Adrenal gland (tissue), 12 donors: Measurements from ENCODE around the gene VKORC1. TPM values are rescaled to one million over a fixed set of nuclear protein-coding genes. Genes with fewer than 3 reads are reported as not detected.

Experiments
- DNase-seq, 7 donors: peaks; one replicate each; pipeline ENCODE4 v3.0.0-alpha.2; 2019 to 2020
- H3K27ac ChIP-seq, 5 donors: fragments of 200-600 bp; sonication (generic) in 4 of 5; 1 replicate in 3 of 5; 2 replicates in 2 of 5; pipeline versions ENCODE4 v1.5.1 to v1.8.0; 2016 to 2020; ENCODE audit warnings: mild to moderate bottlenecking in 1 of 5
- H3K27me3 ChIP-seq: fragments of 200-600 bp; 2 replicates; pipeline ENCODE4 v1.8.0; 2021
- H3K36me3 ChIP-seq, 2 donors: fragments of 200-600 bp; replicated peaks in 1 of 2; 1 replicate in 1 of 2; 2 replicates in 1 of 2; pipeline versions ENCODE4 v1.5.1 to v1.8.0; 2018 to 2022
- H3K4me1 ChIP-seq, 2 donors: fragments of 200-600 bp; replicated peaks in 1 of 2; 1 replicate in 1 of 2; 2 replicates in 1 of 2; pipeline versions ENCODE4 v1.5.1 to v1.8.0; 2018 to 2021
- H3K4me3 ChIP-seq, 4 donors: fragments of 200-600 bp; sonication (generic) in 3 of 4; one replicate each; pipeline ENCODE4 v1.5.1; 2016 to 2018
- H3K9me3 ChIP-seq, 3 donors: fragments of 200-600 bp; sonication (generic) in 1 of 3; replicated peaks in 1 of 3; 1 replicate in 2 of 3; 2 replicates in 1 of 3; pipeline versions ENCODE4 v1.5.1 to v1.8.0; 2016 to 2021
- POLR2A ChIP-seq, 2 donors: fragments of 450-650 bp; IDR thresholded peaks; one replicate each; pipeline ENCODE4 v1.6.1; 2017; ENCODE audit warnings: antibody characterized with exemption in 2 of 2, mild to moderate bottlenecking in 2 of 2, moderate library complexity in 1 of 2
- WGBS, 4 donors: extraction: QIAGEN DNeasy Blood & Tissue Kit in 2 of 4; methylation state at CpG; one replicate each; pipeline versions ENCODE4 v1.1.5 to v1.1.7; 2013 to 2017; 5-methylcytosine and 5-hydroxymethylcytosine counted together
- intact Hi-C, 2 donors: fragments of 100-400 bp; cut with DNase I; formaldehyde crosslinking; loops; one replicate each; pipeline versions ENCODE4 v1.14.1 to v1.15.0; 2022 to 2023
- polyA plus RNA-seq, 3 donors: library from polyadenylated mRNA; stranded (reverse); fragments of 200-250 nt in 2 of 3; fragments of 350-450 nt in 1 of 3; fragmentation: Illumina TruSeq in 1 of 3; extraction: RNeasy Lipid Tissue Mini Kit (QIAGEN cat#74804) in 1 of 3; gene quantifications; one replicate each; pipeline ENCODE4 v1.2.3, GENCODE V29; 2013 to 2014
- total RNA-seq, 9 donors: library from RNA; depleted of rRNA in 4 of 9; stranded (reverse); fragments of >200 nt in 4 of 9; fragments of 120-200 nt in 1 of 9; fragmentation: NEBNext Ultra II Directional in 1 of 9; extraction: Animal tissue kit (Norgen Biotek cat#: 25700) in 1 of 9; gene quantifications; one replicate each; pipeline versions ENCODE4 v1.1.0 to v1.2.4, GENCODE V29; 2013 to 2023
- TF ChIP-seq, protein P1 (sequence below), 6 experiments: fragments of 450-650 bp in 4 of 6; fragments of 200-600 bp in 2 of 6; sonication (generic) in 1 of 6; IDR thresholded peaks; 1 replicate in 5 of 6; 2 replicates in 1 of 6; pipeline versions ENCODE4 v1.5.1 to v1.8.0; 2016 to 2021; ENCODE audit warnings: antibody characterized with exemption in 6 of 6, mild to moderate bottlenecking in 2 of 6, moderate library complexity in 1 of 6
- donor health status: healthy with polysubstance abuse.
- donor health status: Bipolar disorder and iron deficiency.
- donor health status: DM: yes; HTN: yes; CAD: no.
- donor health status: DM: no; HTN: no; CAD: no.
- donor health status: DM: no; HTN: no; CAD: no.
- donor health status: DM: yes; HTN: yes; CAD: no.

VKORC1 gene
- total and polyA plus RNA-seq, 12 donors, result 38.6 to 267 (median 120) TPM

DNA sequence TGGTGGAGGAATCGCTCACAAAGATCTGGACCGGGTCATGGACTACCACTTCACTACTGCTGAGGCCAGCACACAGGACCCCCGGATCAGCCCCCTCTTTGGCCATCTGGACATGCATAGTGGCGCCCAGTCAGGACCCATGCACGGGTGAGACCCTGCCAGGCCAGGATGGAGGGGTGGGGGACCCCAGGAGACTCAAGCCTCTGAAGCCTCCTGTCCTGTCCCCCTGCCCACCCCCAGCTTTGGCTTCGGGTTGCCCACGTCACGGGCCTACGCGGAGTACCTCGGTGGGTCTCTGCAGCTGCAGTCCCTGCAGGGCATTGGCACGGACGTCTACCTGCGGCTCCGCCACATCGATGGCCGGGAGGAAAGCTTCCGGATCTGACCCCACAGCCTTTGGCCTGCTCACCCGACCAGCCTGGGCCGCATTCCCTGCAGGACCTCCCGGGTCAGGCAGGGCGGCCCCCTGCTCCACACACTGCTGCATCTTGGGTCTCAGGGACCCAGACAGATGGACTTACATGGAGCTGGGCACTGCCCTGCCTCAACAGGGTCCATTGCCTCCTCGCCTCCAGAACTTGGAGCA is 17.4 kb upstream of the VKORC1 start:
- 94 to 100% (median 95%) methylated on average over 3 to 23 of the region's 23 CpGs for WGBS, 4 donors
- intact Hi-C loops, result no loop called here
- Histone ChIP-seq H3K27me3 (no peaks in the 10 kb centered on the region), H3K4me1 (peaks cover 34 to 35% of the 10 kb centered on the region in 2 donors), H3K36me3 (peaks cover 0 to 38% of the 10 kb centered on the region in 2 donors), H3K9me3 (no peaks in the 10 kb centered on the region), H3K4me3 (no peak overlapping the region), H3K27ac (peak overlapping the region; percentile 57 to 86 (median 81))
- TF ChIP-seq, protein P1, sequence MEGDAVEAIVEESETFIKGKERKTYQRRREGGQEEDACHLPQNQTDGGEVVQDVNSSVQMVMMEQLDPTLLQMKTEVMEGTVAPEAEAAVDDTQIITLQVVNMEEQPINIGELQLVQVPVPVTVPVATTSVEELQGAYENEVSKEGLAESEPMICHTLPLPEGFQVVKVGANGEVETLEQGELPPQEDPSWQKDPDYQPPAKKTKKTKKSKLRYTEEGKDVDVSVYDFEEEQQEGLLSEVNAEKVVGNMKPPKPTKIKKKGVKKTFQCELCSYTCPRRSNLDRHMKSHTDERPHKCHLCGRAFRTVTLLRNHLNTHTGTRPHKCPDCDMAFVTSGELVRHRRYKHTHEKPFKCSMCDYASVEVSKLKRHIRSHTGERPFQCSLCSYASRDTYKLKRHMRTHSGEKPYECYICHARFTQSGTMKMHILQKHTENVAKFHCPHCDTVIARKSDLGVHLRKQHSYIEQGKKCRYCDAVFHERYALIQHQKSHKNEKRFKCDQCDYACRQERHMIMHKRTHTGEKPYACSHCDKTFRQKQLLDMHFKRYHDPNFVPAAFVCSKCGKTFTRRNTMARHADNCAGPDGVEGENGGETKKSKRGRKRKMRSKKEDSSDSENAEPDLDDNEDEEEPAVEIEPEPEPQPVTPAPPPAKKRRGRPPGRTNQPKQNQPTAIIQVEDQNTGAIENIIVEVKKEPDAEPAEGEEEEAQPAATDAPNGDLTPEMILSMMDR (IDR thresholded peaks at IDR 0.05), result no peak
- no peak for TF ChIP-seq POLR2A (IDR thresholded peaks at IDR 0.05)
- DNase-seq, result peak in 1 of 7 donors; percentile 30

DNA sequence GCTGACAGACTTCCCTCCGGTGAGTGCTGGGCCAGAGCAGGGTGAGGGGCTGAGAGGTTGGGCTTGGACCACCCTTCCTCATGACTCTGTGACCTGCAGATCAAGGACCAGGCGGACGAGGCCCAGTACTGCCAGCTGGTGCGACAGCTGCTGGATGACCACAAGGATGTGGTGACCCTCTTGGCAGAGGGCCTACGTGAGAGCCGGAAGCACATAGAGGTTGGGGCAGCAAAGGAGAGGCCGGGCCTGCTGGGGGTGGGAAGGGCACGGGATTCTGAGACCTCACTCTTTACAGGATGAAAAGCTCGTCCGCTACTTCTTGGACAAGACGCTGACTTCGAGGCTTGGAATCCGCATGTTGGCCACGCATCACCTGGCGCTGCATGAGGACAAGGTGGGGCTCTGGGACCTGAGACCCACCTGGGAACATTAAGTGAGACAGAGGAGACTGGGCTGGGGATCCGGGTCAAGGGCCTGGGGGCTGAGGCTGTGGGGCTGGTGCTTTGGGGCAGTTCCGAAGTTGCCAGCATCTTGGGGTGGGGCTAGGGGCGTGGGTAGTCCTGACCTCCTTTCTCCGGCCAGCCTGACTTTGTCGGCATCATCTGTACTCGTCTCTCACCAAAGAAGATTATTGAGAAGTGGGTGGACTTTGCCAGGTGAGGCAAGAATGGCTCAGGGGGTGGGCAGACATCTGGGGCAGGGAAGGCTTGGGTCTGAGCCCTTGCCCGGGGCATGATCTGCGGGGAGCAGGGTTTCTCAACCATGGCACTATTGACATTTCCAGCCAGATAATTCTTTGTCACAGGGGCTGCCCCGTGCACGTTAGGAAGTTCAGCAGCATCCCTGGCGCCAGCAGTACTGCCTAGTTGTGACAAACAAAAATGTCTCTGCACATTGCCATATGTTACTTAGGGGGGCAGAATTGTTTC is 15.8 kb upstream of the VKORC1 start:
- no peaks in the 10 kb centered on the region for H3K27me3 ChIP-seq
- intact Hi-C loops, result no loop called here
- H3K36me3 ChIP-seq, result peaks cover 0 to 38% of the 10 kb centered on the region in 2 donors
- peak in 1 of 7 donors; percentile 25 for DNase-seq
- peak overlapping the region in 1 of 5 donors; percentile 25 for H3K27ac ChIP-seq
- H3K9me3 ChIP-seq, result no peaks in the 10 kb centered on the region
- no peak for TF ChIP-seq POLR2A (IDR thresholded peaks at IDR 0.05)
- TF ChIP-seq, protein P1 (IDR thresholded peaks at IDR 0.05), result no peak
- no peak overlapping the region for H3K4me3 ChIP-seq
- 86 to 91% (median 88%) methylated on average over 13 to 26 of the region's 26 CpGs for WGBS, 4 donors
- peaks cover 33 to 40% of the 10 kb centered on the region in 2 donors for H3K4me1 ChIP-seq

DNA sequence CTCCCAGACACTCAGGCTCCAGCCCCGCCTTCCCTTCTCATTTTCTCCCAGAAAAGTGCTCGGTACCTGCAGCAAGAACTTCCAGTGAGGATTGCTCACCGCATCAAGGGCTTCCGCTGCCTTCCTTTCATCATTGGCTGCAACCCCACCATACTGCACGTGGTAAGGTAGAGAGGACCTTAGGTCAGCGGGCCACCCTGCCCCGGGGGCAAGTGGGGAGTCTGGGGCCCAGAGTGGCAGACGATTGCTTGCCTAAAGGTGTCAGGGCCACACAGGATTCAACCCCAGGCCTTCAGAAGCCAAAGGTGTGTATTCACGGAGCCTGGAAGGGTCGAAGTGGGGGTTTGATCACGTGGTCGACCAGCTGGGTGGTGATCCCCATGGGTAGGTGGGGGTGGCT is 15.0 kb upstream of the VKORC1 start:
- no peak overlapping the region for H3K4me3 ChIP-seq
- no peaks in the 10 kb centered on the region for H3K9me3 ChIP-seq
- 88 to 92% (median 90%) methylated on average over 9 to 12 of the region's 12 CpGs for WGBS, 4 donors
- peak in 1 of 7 donors; percentile 17 for DNase-seq
- no peak for TF ChIP-seq POLR2A (IDR thresholded peaks at IDR 0.05)
- TF ChIP-seq, protein P1 (IDR thresholded peaks at IDR 0.05), result no peak
- H3K4me1 ChIP-seq, result peaks cover 33 to 40% of the 10 kb centered on the region in 2 donors
- intact Hi-C loops, result loop anchor here in 1 of 2 donors (5.0 kb wide), 1 partner anchor 68 kb away; no protein-coding TSS in a partner anchor
- peak overlapping the region in 2 of 5 donors; percentile 25 to 86 for H3K27ac ChIP-seq
- H3K36me3 ChIP-seq, result peaks cover 0 to 38% of the 10 kb centered on the region in 2 donors
- no peaks in the 10 kb centered on the region for H3K27me3 ChIP-seq
